ENCODE results near the gene NAA50. TPM values are rescaled to one million over a fixed set of nuclear protein-coding genes. Genes with fewer than 3 reads are reported as not detected.
A peak's percentile ranks its signal among the peaks of the same experiment; 100 is the strongest.

NAA50 gene
- total RNA-seq (2013; cell fraction: nucleolus; rRNA removed), result 28.1 and 33.0 TPM in 2 replicates
- total RNA-seq (2014; rRNA removed) (174 and 200 TPM in 2 replicates), total RNA-seq (2014; rRNA removed; fragmentation: Illumina TruSeq; extraction: Trizol) (56.6 and 67.4 TPM in 2 replicates), total RNA-seq (2021) (99.9 and 111 TPM in 2 replicates), polyA plus RNA-seq (2011; rRNA removed) (60.8 and 78.9 TPM in 2 replicates), polyA plus RNA-seq (2014; fragmentation: Illumina TruSeq; extraction: Trizol) (110 and 129 TPM in 2 replicates), polyA plus RNA-seq (2014; fragmentation: Nextera tagmentation; extraction: Ambion mirVana) (10 to 100 TPM; 31.7 to 38.6 TPM), polyA plus RNA-seq (2014; rRNA removed) (132 and 159 TPM in 2 replicates), polyA plus RNA-seq (2016; fragmentation: Nextera tagmentation; extraction: Ambion mirVana) (100 to 1,000 TPM; 202 to 205 TPM), polyA minus RNA-seq (2011; rRNA and poly(A)+ RNA removed) (31.3 and 40.8 TPM in 2 replicates), Bru-seq, nascent RNA (percentile 94 among the genes with signal in this experiment), BruChase-seq, experiment 1, labeled RNA remaining after a 6-hour chase (percentile 96 among the genes with signal in this experiment), BruChase-seq, experiment 2, labeled RNA remaining after a 2-hour chase (percentile 97 among the genes with signal in this experiment)
- polyA plus RNA-seq (2011; ENCODE audit: low read depth), result 34.4 TPM
- 39.4 and 66.2 TPM in 2 replicates for polyA plus RNA-seq (2011; cell fraction: cytosol; rRNA removed)
- polyA plus RNA-seq (2011; cell fraction: nucleus; rRNA removed), result 23.8 and 41.1 TPM in 2 replicates
- polyA plus RNA-seq (2012), result 58.5 and 65.5 TPM in 2 replicates
- 22.5 and 24.3 TPM in 2 replicates for polyA minus RNA-seq (2011; cell fraction: cytosol; rRNA and poly(A)+ RNA removed)
- 16.4 and 34.3 TPM in 2 replicates for polyA minus RNA-seq (2011; cell fraction: nucleus; rRNA and poly(A)+ RNA removed)
- long read RNA-seq, experiment 1, full-length matches to known transcripts, result 56 of 61 reads
- long read RNA-seq, experiment 1, partial matches to known transcripts, result 1 of 61 reads
- long read RNA-seq, experiment 1, other reads (novel, unspliced or antisense), result 4 of 61 reads
- long read RNA-seq, experiment 2, full-length matches to known transcripts, result 131 of 163 reads
- long read RNA-seq, experiment 2, partial matches to known transcripts, result 3 of 163 reads
- long read RNA-seq, experiment 2, other reads (novel, unspliced or antisense), result 29 of 163 reads

GRCh38 chr3:113745756-113746547 lies at the start of gene NAA50:
Gene NAA50, minus strand, starts transcription at chr3:113746249. Its CDS starts 300 bp downstream, at chr3:113745949.
- Histone ChIP-seq H3K27ac (ENCODE audit: control insufficient read depth, insufficient read depth) (peak within 1 kb of the TSS; percentile 95), H3K9me3 (replicated peaks; ENCODE audit: control insufficient read depth, insufficient read depth, low read length) (no peaks in the 10 kb centered on the region), H3K9ac (ENCODE audit: control insufficient read depth, insufficient read depth, low read length) (peak within 1 kb of the TSS; percentile 91), H3K36me3 (ENCODE audit: control insufficient read depth in 2 of 2, insufficient read depth in 2 of 2, low read length in 1 of 2) (no peaks in the 10 kb centered on the region), H3K4me2 (ENCODE audit: control insufficient read depth, insufficient read depth) (peak within 1 kb of the TSS; percentile 79), H3K4me1 (ENCODE audit: control insufficient read depth, insufficient read depth, low read length) (0 out of 2 replicates have a peak, but pooled peaks cover 3% of the 10 kb centered on the region), H3K79me2 (ENCODE audit: control insufficient read depth, insufficient read depth, low read length) (peaks cover 80% of the 10 kb centered on the region), H4K20me1 (ENCODE audit: control insufficient read depth, insufficient read depth) (no peaks in the 10 kb centered on the region), H2AFZ (ENCODE audit: control insufficient read depth, low read depth, low read length) (peak within 1 kb of the TSS; percentile 93), H3K27me3 (replicated peaks in 1 of 2; ENCODE audit: control insufficient read depth in 2 of 2, insufficient read depth in 2 of 2, low read length in 1 of 2) (no peaks in the 10 kb centered on the region), H3K4me3 (peak within 1 kb of the TSS; percentile 90)
- FAIRE-seq (peak; percentile 91), DNase-seq (ENCODE audit: low read depth, low spot score) (peak; percentile 68), ATAC-seq (peak; percentile 72)
- ChIA-PET SMC1A (ENCODE audit: uncharacterized antibody, unreplicated experiment) (interaction anchor here (0.5 to 5.5 kb wide), 25 partner anchors 8 to 675 kb away, joined by 3 to 55 read pairs (median 4); partner anchors contain the start of gene SPICE1), CTCF (interaction anchor here (0.7 to 9.8 kb wide), 30 partner anchors 10 to 311 kb away, joined by 3 to 72 read pairs (median 7); partner anchors contain the start of gene GRAMD1C), POLR2A (interaction anchor here (0.8 to 4.5 kb wide), 15 partner anchors 8 to 94 kb away, joined by 3 to 30 read pairs (median 5); partner anchors contain the start of gene USF3), RAD21 (ENCODE audit: unreplicated experiment) (interaction anchor here (0.9 to 3.6 kb wide), 27 partner anchors 8 to 254 kb away, joined by 3 to 48 read pairs (median 6); partner anchors contain the start of genes SPICE1 and USF3)
- intact Hi-C loops (cut with micrococcal nuclease; ENCODE audit: unreplicated experiment) (loop anchor here (2.0 to 10.0 kb wide), 5 partner anchors 85 to 709 kb away; partner anchors contain the start of gene GRAMD1C), in situ Hi-C loops (cut with MboI) (loop anchor here (10.0 kb wide), 1 partner anchor 251 kb away; no protein-coding TSS in a partner anchor)
- under 1% methylated on average over 66 of the region's 72 CpGs for whole genome bisulfite sequencing (ENCODE audit: insufficient coverage, insufficient replicate concordance, low lambda C conversion rate, missing lambda C conversion rate)
- BruUV-seq (replicated peaks), result no TSS peak
- TF ChIP-seq CHD1 (IDR thresholded peaks at IDR 0.05; ENCODE audit: low read depth, low read length) (no peak), RAD21 (IDR thresholded peaks at IDR 0.05; ENCODE audit: insufficient read depth, low read depth, low read length) (no peak), NR2F1 (conservative IDR thresholded peaks at IDR 0.05) (peak; percentile 99), BCL11A (IDR thresholded peaks at IDR 0.05; ENCODE audit: low read depth, low read length) (no peak), KAT2A (conservative IDR thresholded peaks at IDR 0.05; ENCODE audit: control insufficient read depth, low read depth, low read length) (no peak), STAT3 (IDR thresholded peaks at IDR 0.05; ENCODE audit: low read depth, low read length) (no peak), PBX3 (IDR thresholded peaks at IDR 0.05; ENCODE audit: insufficient replicate concordance, low read depth, low read length) (no peak), SKIL (IDR thresholded peaks at IDR 0.05; ENCODE audit: low read depth, poor library complexity, severe bottlenecking) (no peak), EGR1 (IDR thresholded peaks at IDR 0.05; ENCODE audit: borderline replicate concordance in 1 of 2, low read depth in 2 of 2, low read length in 2 of 2) (peak in 1 of 2 experiments; percentile 9; a peak in 1 of 3 replicates), RB1 (IDR thresholded peaks at IDR 0.05; ENCODE audit: borderline replicate concordance) (0 out of 2 replicates have a peak, but pooled peaks have one; percentile 63), RELB (IDR thresholded peaks at IDR 0.05; ENCODE audit: low read depth) (no peak), RAD51 (IDR thresholded peaks at IDR 0.05) (no peak)

Measured in GM12878 (cell line).